Natural killer cell (primary cell): ENCODE results near the gene RCAN2. TPM values are rescaled to one million over a fixed set of nuclear protein-coding genes. Genes with fewer than 3 reads are reported as not detected.
A peak's percentile ranks its signal among the peaks of the same experiment; 100 is the strongest.

Source experiments
- ATAC-seq, 3 donors: fragments of 150-1000 bp in 2 of 3; fragments of 200-7000 bp in 1 of 3; cut with Tn5 transposase; 1 replicate in 1 of 3; 2 replicates in 2 of 3; pipeline ENCODE4 v1.10.0; 2021; ENCODE audit warnings: mild to moderate bottlenecking in 2 of 3, moderate library complexity in 2 of 3
- DNase-seq, 2 donors: peaks; one replicate each; pipeline versions ENCODE4 v3.0.0 to v3.0.0-alpha.2; 2013 to 2021; ENCODE audit warnings: mixed read lengths in 1 of 2
- H3K27ac ChIP-seq: one replicate; pipeline ENCODE4 v1.5.1; 2013; ENCODE audit warnings: mild to moderate bottlenecking, low read length
- H3K27me3 ChIP-seq: one replicate; pipeline ENCODE4 v1.6.1; 2013; ENCODE audit warnings: low read length; ENCODE audit not compliant: control insufficient read depth, insufficient read depth
- H3K36me3 ChIP-seq: one replicate; pipeline ENCODE4 v1.6.1; 2013; ENCODE audit warnings: low read length; ENCODE audit not compliant: control insufficient read depth, insufficient read depth
- H3K4me1 ChIP-seq: one replicate; pipeline ENCODE4 v1.6.1; 2013; ENCODE audit warnings: low read length; ENCODE audit not compliant: control insufficient read depth, insufficient read depth
- H3K4me3 ChIP-seq: one replicate; pipeline ENCODE4 v1.5.1; 2013; ENCODE audit warnings: low read length
- H3K9me3 ChIP-seq: one replicate; pipeline ENCODE4 v1.6.1; 2013; ENCODE audit warnings: low read length; ENCODE audit not compliant: control insufficient read depth, insufficient read depth
- H3K27ac Mint-ChIP-seq, 2 donors: one replicate each; pipeline ENCODE4 v1.8.0; 2022; ENCODE audit warnings: mild to moderate bottlenecking in 2 of 2, mixed read lengths in 2 of 2, moderate library complexity in 1 of 2
- H3K27me3 Mint-ChIP-seq, 2 donors: one replicate each; pipeline ENCODE4 v1.8.0; 2022; ENCODE audit warnings: low read depth in 2 of 2, mixed read lengths in 2 of 2
- H3K36me3 Mint-ChIP-seq: one replicate; pipeline ENCODE4 v1.8.0; 2022; ENCODE audit warnings: mixed read lengths
- H3K4me1 Mint-ChIP-seq, 2 donors: one replicate each; pipeline ENCODE4 v1.8.0; 2022; ENCODE audit warnings: mixed read lengths in 2 of 2
- H3K4me3 Mint-ChIP-seq: one replicate; pipeline ENCODE4 v1.8.0; 2022; ENCODE audit warnings: mild to moderate bottlenecking, moderate library complexity, mixed read lengths
- H3K9me3 Mint-ChIP-seq, 2 donors: one replicate each; pipeline ENCODE4 v1.8.0; 2022; ENCODE audit warnings: mixed read lengths in 2 of 2
- CTCF ChIP-seq: fragments of 200-600 bp; IDR thresholded peaks from one replicate; pipeline ENCODE4 v1.8.0; 2022; ENCODE audit warnings: antibody characterized with exemption
- WGBS: methylation state at CpG from one replicate; pipeline ENCODE4 v1.1.7; 2013; ENCODE audit warnings: missing lambda C conversion rate; ENCODE audit not compliant: insufficient coverage; 5-methylcytosine and 5-hydroxymethylcytosine counted together
- intact Hi-C: fragments of 100-400 bp; cut with micrococcal nuclease; formaldehyde crosslinking; loops from one replicate; pipeline ENCODE4 v1.14.2; 2022
- total RNA-seq, 4 donors: library from RNA; stranded (reverse); fragments of 120-200 nt in 1 of 4; gene quantifications; one replicate each; pipeline versions ENCODE4 v1.2.3 to v1.2.4, GENCODE V29; 2013 to 2022

Gene RCAN2
- total RNA-seq, 3 donors from 2014 or later (not counting 1 experiment from before 2014, with no cell fraction given): 0.43 TPM; not detected in 2

DNA sequence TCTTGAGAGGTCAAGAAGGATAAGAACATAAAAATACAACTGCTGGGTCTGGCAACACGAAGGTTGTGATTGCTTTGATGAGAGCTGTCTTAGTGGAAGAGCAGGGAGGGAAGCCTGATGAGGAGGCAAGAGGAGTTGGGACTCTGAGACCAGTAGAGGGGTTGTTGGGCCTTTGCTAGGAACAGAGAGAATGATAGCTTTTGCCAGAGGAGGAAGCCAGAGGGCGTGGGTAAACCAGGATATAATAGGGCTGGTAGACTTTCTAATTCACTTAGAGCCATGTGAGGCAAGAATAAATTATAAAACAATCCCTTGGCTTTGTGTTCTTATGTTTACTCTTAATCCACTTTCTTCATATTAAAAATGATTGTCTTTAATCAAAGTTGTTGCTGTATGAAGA, 78.6 kb downstream of the RCAN2 start:
- Mint-ChIP-seq H3K4me1 (no peaks in the 10 kb centered on the region), H3K4me3 (no peak overlapping the region), H3K9me3 (no peaks in the 10 kb centered on the region), H3K27ac (no peak overlapping the region), H3K36me3 (no peaks in the 10 kb centered on the region), H3K27me3 (peaks cover 4 to 7% of the 10 kb centered on the region in 2 donors)
- DNase-seq (no peak), ATAC-seq (no peak)
- intact Hi-C loops: no loop called here
- no peak overlapping the region for H3K27ac ChIP-seq
- H3K4me1 ChIP-seq: no peaks in the 10 kb centered on the region
- no peak overlapping the region for H3K4me3 ChIP-seq
- 53% methylated on average over 2 of the region's 2 CpGs for WGBS
- TF ChIP-seq CTCF: no peak
- no peaks in the 10 kb centered on the region for H3K9me3 ChIP-seq
- no peaks in the 10 kb centered on the region for H3K27me3 ChIP-seq
- H3K36me3 ChIP-seq: no peaks in the 10 kb centered on the region

DNA sequence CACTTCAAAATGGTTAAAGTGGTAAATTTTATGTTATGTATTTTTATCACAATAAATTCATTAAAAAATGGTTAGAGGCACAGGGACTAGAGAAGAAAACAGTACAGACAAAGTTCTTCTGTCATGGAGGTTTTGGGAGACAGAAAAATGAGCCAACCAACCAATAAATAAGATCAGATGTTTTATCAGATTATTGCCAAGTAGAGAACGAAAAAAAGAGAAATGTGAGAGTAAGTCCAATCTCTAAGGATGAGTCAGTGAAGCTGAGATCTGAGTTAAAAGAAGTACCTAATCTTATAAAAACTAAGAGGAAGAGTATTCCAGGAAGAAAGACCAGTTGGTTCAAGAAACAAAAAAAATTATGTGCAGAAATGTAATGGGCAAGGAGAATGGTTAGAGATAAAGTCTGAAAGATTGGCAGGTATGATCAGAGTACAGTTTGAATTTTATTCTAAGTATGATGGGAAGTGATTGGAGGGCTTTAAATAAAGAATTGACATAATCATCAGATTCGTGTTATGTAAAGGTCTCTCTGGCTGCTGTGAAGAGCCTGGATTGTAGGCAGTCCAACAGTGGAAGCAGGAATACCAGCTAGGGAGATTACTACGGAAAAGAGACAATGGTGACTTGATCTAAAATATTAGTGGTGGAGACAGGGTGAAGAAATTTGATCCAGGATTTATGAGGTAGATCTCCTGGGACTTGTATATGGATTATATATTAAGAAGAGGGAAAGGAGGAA, 79.6 kb downstream of the RCAN2 start:
- Histone ChIP-seq H3K9me3 (no peaks in the 10 kb centered on the region), H3K36me3 (no peaks in the 10 kb centered on the region), H3K27me3 (no peaks in the 10 kb centered on the region), H3K4me1 (no peaks in the 10 kb centered on the region), H3K4me3 (no peak overlapping the region), H3K27ac (no peak overlapping the region)
- Mint-ChIP-seq H3K27me3 (peaks cover 0 to 4% of the 10 kb centered on the region in 2 donors), H3K9me3 (no peaks in the 10 kb centered on the region), H3K4me1 (no peaks in the 10 kb centered on the region), H3K27ac (no peak overlapping the region), H3K36me3 (no peaks in the 10 kb centered on the region), H3K4me3 (no peak overlapping the region)
- no peak for TF ChIP-seq CTCF
- ATAC-seq (no peak), DNase-seq (no peak)
- intact Hi-C loops: no loop called here
- WGBS: 88% methylated on average over 3 of the region's 3 CpGs

- WGBS: 30% methylated on average over 3 of the region's 5 CpGs
- intact Hi-C loops: loop anchor here (1.0 kb wide), 2 partner anchors 189 to 320 kb away; no protein-coding TSS in a partner anchor
- no peaks in the 10 kb centered on the region for H3K9me3 ChIP-seq
- H3K27me3 ChIP-seq: no peaks in the 10 kb centered on the region
- H3K27ac ChIP-seq: no peak overlapping the region
- Mint-ChIP-seq H3K27ac (no peak overlapping the region), H3K36me3 (no peaks in the 10 kb centered on the region), H3K4me3 (no peak overlapping the region), H3K9me3 (no peaks in the 10 kb centered on the region), H3K4me1 (no peaks in the 10 kb centered on the region), H3K27me3 (peaks cover 0 to 4% of the 10 kb centered on the region in 2 donors)
- peak; percentile 59 for TF ChIP-seq CTCF
- ATAC-seq: peak in 1 of 3 donors; percentile 74
- no peak overlapping the region for H3K4me3 ChIP-seq
- peak in 1 of 2 donors; percentile 81 for DNase-seq
- no peaks in the 10 kb centered on the region for H3K4me1 ChIP-seq
- H3K36me3 ChIP-seq: no peaks in the 10 kb centered on the region
Measured at GRCh38 chr6:46410334-46410953, 80.8 kb downstream of the RCAN2 start.
